ENCODE measurements around the gene FBXO31. TPM values are rescaled to one million over a fixed set of nuclear protein-coding genes. Genes with fewer than 3 reads are reported as not detected.

The FBXO31 gene
- total and polyA plus RNA-seq, 9 of the 15 experiments (the other 6 are each of a cell fraction or from before 2014, with no cell fraction given): 0.18 to 33.3 (median 10.9) TPM

DNA sequence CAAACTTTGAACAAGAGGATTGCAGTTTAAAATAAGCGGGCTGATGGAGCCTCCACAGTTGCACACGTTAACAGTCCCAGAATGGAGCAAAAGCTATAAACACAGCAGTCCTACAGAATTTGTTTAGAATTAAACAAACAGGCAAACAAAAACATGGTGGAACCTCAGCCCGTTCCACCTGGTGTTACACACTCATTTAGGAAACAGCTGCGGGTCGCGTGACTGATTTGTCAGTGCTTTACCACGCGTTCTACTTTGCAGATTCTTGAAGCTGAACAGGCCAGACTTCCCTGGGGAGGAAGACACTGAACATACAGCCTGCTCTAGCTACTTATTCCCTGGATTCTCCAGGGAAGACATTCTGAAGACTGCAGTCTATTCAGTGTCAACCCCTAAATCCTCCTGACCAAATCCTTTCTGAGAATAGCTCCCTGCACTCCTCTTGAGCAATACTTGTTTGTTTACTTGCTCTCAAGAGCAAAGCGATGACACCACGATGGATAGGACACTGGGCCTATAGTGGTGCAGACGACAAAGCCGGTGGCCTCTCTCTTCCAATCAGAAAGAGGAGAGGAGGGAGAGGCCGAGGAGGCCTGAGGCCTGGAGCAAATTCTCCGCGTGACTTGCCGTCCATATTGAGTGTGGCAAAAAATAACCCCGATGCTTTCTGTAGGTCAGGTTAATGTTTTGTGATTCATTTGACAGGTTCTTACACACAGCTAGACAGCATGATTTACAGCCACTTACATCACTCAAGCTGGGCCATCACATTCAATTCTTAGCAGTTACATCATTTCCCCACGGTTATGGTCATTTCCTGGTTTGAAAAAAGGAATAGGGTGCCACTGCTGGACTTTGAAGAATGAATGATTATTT lies 4.6 kb upstream of the FBXO31 start (continued):
- peak in 1 of 2 experiments; percentile 76; a peak in 3 of 4 replicates for TF ChIP-seq RCOR1 (IDR thresholded peaks at IDR 0.05; ENCODE audit: borderline replicate concordance in 1 of 2, low read depth in 2 of 2, low read length in 2 of 2)
- no peak for TF ChIP-seq CTCFL (IDR thresholded peaks at IDR 0.05; ENCODE audit: borderline replicate concordance, insufficient read depth, low read depth, low read length, poor library complexity, severe bottlenecking)
- TF ChIP-seq TAL1 (IDR thresholded peaks at IDR 0.05): no peak
- TF ChIP-seq POLR2B (IDR thresholded peaks at IDR 0.05; ENCODE audit: low read depth, partially characterized antibody): peak; percentile 57
- TF ChIP-seq, protein P1, sequence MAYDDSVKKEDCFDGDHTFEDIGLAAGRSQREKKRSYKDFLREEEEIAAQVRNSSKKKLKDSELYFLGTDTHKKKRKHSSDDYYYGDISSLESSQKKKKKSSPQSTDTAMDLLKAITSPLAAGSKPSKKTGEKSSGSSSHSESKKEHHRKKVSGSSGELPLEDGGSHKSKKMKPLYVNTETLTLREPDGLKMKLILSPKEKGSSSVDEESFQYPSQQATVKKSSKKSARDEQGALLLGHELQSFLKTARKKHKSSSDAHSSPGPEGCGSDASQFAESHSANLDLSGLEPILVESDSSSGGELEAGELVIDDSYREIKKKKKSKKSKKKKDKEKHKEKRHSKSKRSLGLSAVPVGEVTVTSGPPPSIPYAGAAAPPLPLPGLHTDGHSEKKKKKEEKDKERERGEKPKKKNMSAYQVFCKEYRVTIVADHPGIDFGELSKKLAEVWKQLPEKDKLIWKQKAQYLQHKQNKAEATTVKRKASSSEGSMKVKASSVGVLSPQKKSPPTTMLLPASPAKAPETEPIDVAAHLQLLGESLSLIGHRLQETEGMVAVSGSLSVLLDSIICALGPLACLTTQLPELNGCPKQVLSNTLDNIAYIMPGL (CRISPR knock-in tag; IDR thresholded peaks at IDR 0.05): no peak
- peak; percentile 62; the same call in 1 of the 2 replicates for TF ChIP-seq ELF2 (CRISPR knock-in tag; IDR thresholded peaks at IDR 0.05)
- TF ChIP-seq HNRNPLL (IDR thresholded peaks at IDR 0.05; ENCODE audit: low read depth, low read length, poor library complexity, severe bottlenecking): peak; percentile 94
- TF ChIP-seq CSDE1 (IDR thresholded peaks at IDR 0.05): no peak
- peak; percentile 98 for TF ChIP-seq THAP7 (CRISPR knock-in tag; IDR thresholded peaks at IDR 0.05)
- TF ChIP-seq, protein P2, sequence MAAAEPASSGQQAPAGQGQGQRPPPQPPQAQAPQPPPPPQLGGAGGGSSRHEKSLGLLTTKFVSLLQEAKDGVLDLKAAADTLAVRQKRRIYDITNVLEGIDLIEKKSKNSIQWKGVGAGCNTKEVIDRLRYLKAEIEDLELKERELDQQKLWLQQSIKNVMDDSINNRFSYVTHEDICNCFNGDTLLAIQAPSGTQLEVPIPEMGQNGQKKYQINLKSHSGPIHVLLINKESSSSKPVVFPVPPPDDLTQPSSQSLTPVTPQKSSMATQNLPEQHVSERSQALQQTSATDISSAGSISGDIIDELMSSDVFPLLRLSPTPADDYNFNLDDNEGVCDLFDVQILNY (CRISPR knock-in tag; IDR thresholded peaks at IDR 0.05): no peak
- TF ChIP-seq TAF15 (IDR thresholded peaks at IDR 0.05; ENCODE audit: low read depth, low read length): no peak
- no peak for TF ChIP-seq ZNF507 (tag; conservative IDR thresholded peaks at IDR 0.05)
- no peak for TF ChIP-seq ZBTB33 (CRISPR knock-in tag; IDR thresholded peaks at IDR 0.05)
- no peak for TF ChIP-seq ZBTB5 (IDR thresholded peaks at IDR 0.05)
- TF ChIP-seq ZNF24 (IDR thresholded peaks at IDR 0.05): peak; percentile 37; the same call in 1 of the 2 replicates
- TF ChIP-seq, protein P3, sequence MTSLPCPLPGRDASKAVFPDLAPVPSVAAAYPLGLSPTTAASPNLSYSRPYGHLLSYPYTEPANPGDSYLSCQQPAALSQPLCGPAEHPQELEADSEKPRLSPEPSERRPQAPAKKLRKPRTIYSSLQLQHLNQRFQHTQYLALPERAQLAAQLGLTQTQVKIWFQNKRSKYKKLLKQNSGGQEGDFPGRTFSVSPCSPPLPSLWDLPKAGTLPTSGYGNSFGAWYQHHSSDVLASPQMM (CRISPR knock-in tag; IDR thresholded peaks at IDR 0.05): no peak

Measured in K562 (cell line).